ENCODE measurements around the gene OTUD7B.
"Not testable (repeated sequence)": the region's sequence is repeated elsewhere in the genome, so short reads cannot be mapped to it uniquely, and the experiment has no call there.

OTUD7B gene

GRCh38 chr1:150002217-150002616, 8.3 kb downstream of the OTUD7B start:
- no peak for DNase-seq

- peak; percentile 46 for DNase-seq
These were observed 9.1 kb downstream of the OTUD7B start for GRCh38 chr1:150001415-150001814.

- DNase-seq = peak; percentile 81
These were observed 12.8 kb downstream of the OTUD7B start for GRCh38 chr1:149997585-149998262.

- DNase-seq = no peak
These were observed 14.6 kb downstream of the OTUD7B start for GRCh38 chr1:149995927-149996326.

GRCh38 chr1:149993764-149994163, 16.8 kb downstream of the OTUD7B start:
- DNase-seq = no peak

GRCh38 chr1:149993181-149993580, 17.3 kb downstream of the OTUD7B start:
- peak; percentile 9 for DNase-seq

GRCh38 chr1:149987297-149987595, 23.3 kb downstream of the OTUD7B start:
- DNase-seq = no peak

- DNase-seq = no peak
These were observed 23.8 kb downstream of the OTUD7B start for GRCh38 chr1:149986486-149987296.

GRCh38 chr1:149979972-149980540, 30.5 kb downstream of the OTUD7B start:
- no peak for DNase-seq

GRCh38 chr1:149979245-149979971, 31.1 kb downstream of the OTUD7B start:
- no peak for DNase-seq

- DNase-seq = no peak
These were observed 31.9 kb downstream of the OTUD7B start for GRCh38 chr1:149978547-149979023.

- no peak for DNase-seq
These were observed 33.2 kb downstream of the OTUD7B start for GRCh38 chr1:149977345-149977744.

GRCh38 chr1:149972547-149972946, 38.0 kb downstream of the OTUD7B start:
- no peak for DNase-seq

GRCh38 chr1:149967646-149968045, 42.9 kb downstream of the OTUD7B start:
- no peak for DNase-seq

- DNase-seq = no peak
These were observed 43.5 kb downstream of the OTUD7B start for GRCh38 chr1:149967041-149967440.

- no peak for DNase-seq
These were observed 44.1 kb downstream of the OTUD7B start for GRCh38 chr1:149966405-149966804.

GRCh38 chr1:149965440-149965839, 45.1 kb downstream of the OTUD7B start:
- DNase-seq = no peak

GRCh38 chr1:149963358-149963757, 47.2 kb downstream of the OTUD7B start:
- DNase-seq = no peak

GRCh38 chr1:149962736-149963135, 47.8 kb downstream of the OTUD7B start:
- no peak for DNase-seq

- peak; percentile 90 for DNase-seq
These were observed 48.4 kb downstream of the OTUD7B start for GRCh38 chr1:149962039-149962647.

- not testable (repeated sequence) for DNase-seq
These were observed 53.0 kb downstream of the OTUD7B start for GRCh38 chr1:149957548-149957947.

GRCh38 chr1:149949911-149950310, 60.6 kb downstream of the OTUD7B start:
- no peak for DNase-seq

GRCh38 chr1:149945206-149945605, 65.3 kb downstream of the OTUD7B start:
- DNase-seq = no peak
